ENCODE data around the gene MSL3.

Gene MSL3

GRCh38 chrX:11759461-11760311 lies 1.6 kb downstream of the MSL3 start:
- peak; percentile 92 for DNase-seq

- DNase-seq: no peak
Observed at GRCh38 chrX:11760958-11761357, 2.9 kb downstream of the MSL3 start.

- no peak for DNase-seq
Observed at GRCh38 chrX:11764602-11765067, 6.6 kb downstream of the MSL3 start.

GRCh38 chrX:11765449-11765848 lies 7.4 kb downstream of the MSL3 start:
- no peak for DNase-seq

GRCh38 chrX:11766487-11766886 lies 8.4 kb downstream of the MSL3 start:
- DNase-seq: no peak

- DNase-seq: no peak
Observed at GRCh38 chrX:11768039-11768438, 10.0 kb downstream of the MSL3 start.

GRCh38 chrX:11770320-11770719 lies 12.3 kb downstream of the MSL3 start:
- DNase-seq: peak; percentile 51

- no peak for DNase-seq
Observed at GRCh38 chrX:11778230-11778629, 20.2 kb downstream of the MSL3 start.

GRCh38 chrX:11781133-11781532 lies 23.1 kb downstream of the MSL3 start:
- DNase-seq: no peak

- no peak for DNase-seq
Observed at GRCh38 chrX:11781734-11782370, 23.8 kb downstream of the MSL3 start.

GRCh38 chrX:11784543-11784942 lies 26.5 kb downstream of the MSL3 start:
- DNase-seq: no peak

- no peak for DNase-seq
Observed at GRCh38 chrX:11786862-11787261, 28.8 kb downstream of the MSL3 start.

GRCh38 chrX:11787564-11787963 lies 29.5 kb downstream of the MSL3 start:
- peak; percentile 56 for DNase-seq

GRCh38 chrX:11789809-11790208 lies 31.8 kb downstream of the MSL3 start:
- DNase-seq: no peak

- DNase-seq: no peak
Observed at GRCh38 chrX:11791090-11791489, 33.1 kb downstream of the MSL3 start.

- no peak for DNase-seq
Observed at GRCh38 chrX:11791537-11791936, 33.5 kb downstream of the MSL3 start.

GRCh38 chrX:11792461-11793421 lies 34.7 kb downstream of the MSL3 start:
- DNase-seq: no peak

GRCh38 chrX:11793734-11794133 lies 35.7 kb downstream of the MSL3 start:
- no peak for DNase-seq

- no peak for DNase-seq
Observed at GRCh38 chrX:11813341-11813740, 55.3 kb downstream of the MSL3 start.
